Endothelial cell of umbilical vein (primary cell): ENCODE measurements around the gene DHRS7B. TPM values are rescaled to one million over a fixed set of nuclear protein-coding genes. Genes with fewer than 3 reads are reported as not detected.

Source experiments
- BruUV-seq: library from RNA; stranded (reverse); fragments of 400-500 nt; replicated peaks from 2 replicates; lab custom pipeline; 2021; lab: Mats Ljungman, UMichigan
- CTCF ChIA-PET: fragments of 300-600, 350-600 bp; sonication (Branson Sonifier 250); formaldehyde crosslinking; loops from one replicate; lab custom pipeline; 2021; ENCODE audit warnings: antibody characterized with exemption, inconsistent platforms; lab: Charles Lee
- POLR2A ChIA-PET: fragments of 300-600, 350-600 bp; sonication (Branson Sonifier 250); formaldehyde crosslinking; loops from one replicate; lab custom pipeline; 2021; ENCODE audit warnings: antibody characterized with exemption, inconsistent platforms; lab: Charles Lee
- DNase-seq: peaks from one replicate; pipeline ENCODE4 v3.0.0-alpha.2; 2011; ENCODE audit warnings: low read depth, low spot score
- FAIRE-seq: peaks from 2 replicates; lab custom pipeline; 2011; peaks lifted over from hg19 to GRCh38; lab: Jason Lieb, UNC
- H2AFZ ChIP-seq: 2 replicates; pipeline ENCODE4 v1.6.0; 2012; ENCODE audit warnings: low read depth, low read length, control low read depth, inconsistent platforms
- H3K27ac ChIP-seq: 2 replicates; pipeline ENCODE4 v1.5.1; 2011; ENCODE audit warnings: low read depth, mild to moderate bottlenecking, control low read depth, low read length, moderate library complexity; ENCODE audit not compliant: insufficient read depth
- H3K27me3 ChIP-seq, 2 experiments: 2 replicates each; pipeline versions ENCODE4 v1.6.0 to v1.6.1; 2011; ENCODE audit warnings: low read length in 2 of 2, mixed read lengths in 1 of 2; ENCODE audit not compliant: control insufficient read depth in 2 of 2, insufficient read depth in 2 of 2
- H3K36me3 ChIP-seq, 2 experiments: 2 replicates in 1 of 2; 3 replicates in 1 of 2; pipeline ENCODE4 v1.5.1; 2011; ENCODE audit warnings: low read length in 2 of 2, mild to moderate bottlenecking in 1 of 2, moderate library complexity in 1 of 2; ENCODE audit not compliant: control insufficient read depth in 2 of 2, insufficient read depth in 2 of 2; ENCODE audit errors: extremely low read depth in 1 of 2
- H3K4me1 ChIP-seq: 3 replicates; pipeline ENCODE4 v1.5.1; 2011; ENCODE audit warnings: mild to moderate bottlenecking, low read length; ENCODE audit not compliant: control insufficient read depth, insufficient read depth; ENCODE audit errors: extremely low read depth
- H3K4me2 ChIP-seq: 2 replicates; pipeline ENCODE4 v1.6.1; 2011; ENCODE audit warnings: low read length, control low read depth, mixed read lengths; ENCODE audit not compliant: insufficient read depth
- H3K4me3 ChIP-seq, 3 experiments: fragments of 200-600 bp in 1 of 3; sonication (generic), shearing (Covaris generic) in 1 of 3; replicated peaks in 1 of 3; 2 replicates each; pipeline ENCODE4 v1.5.1; 2011 to 2016; ENCODE audit warnings: control low read depth in 3 of 3, low read length in 3 of 3, mild to moderate bottlenecking in 2 of 3, inconsistent platforms in 1 of 3, low read depth in 1 of 3, moderate library complexity in 1 of 3; ENCODE audit not compliant: insufficient read depth in 1 of 3
- H3K79me2 ChIP-seq: 2 replicates; pipeline ENCODE4 v1.6.0; 2012; ENCODE audit warnings: low read length, inconsistent platforms; ENCODE audit not compliant: control insufficient read depth, insufficient read depth
- H3K9ac ChIP-seq: replicated peaks from 2 replicates; pipeline ENCODE3; 2011; ENCODE audit warnings: low read length, control low read depth; ENCODE audit not compliant: insufficient read depth; ENCODE audit errors: extremely low read depth
- H3K9me1 ChIP-seq: replicated peaks from 3 replicates; pipeline ENCODE4 v1.6.0; 2011; ENCODE audit warnings: mild to moderate bottlenecking, low read length; ENCODE audit not compliant: control insufficient read depth, insufficient read depth; ENCODE audit errors: extremely low read depth
- H3K9me3 ChIP-seq: replicated peaks from 2 replicates; pipeline ENCODE4 v1.5.1; 2012; ENCODE audit warnings: low read length, inconsistent platforms; ENCODE audit not compliant: control insufficient read depth, insufficient read depth
- H4K20me1 ChIP-seq: replicated peaks from 2 replicates; pipeline ENCODE3; 2011; ENCODE audit warnings: mild to moderate bottlenecking, low read length; ENCODE audit not compliant: control insufficient read depth, insufficient read depth; ENCODE audit errors: extremely low read depth
- CTCF ChIP-seq, 2 donors: IDR thresholded peaks; 1 replicate in 1 of 2; 2 replicates in 1 of 2; pipeline ENCODE4 v1.5.1; 2011; ENCODE audit warnings: low read length in 2 of 2, mild to moderate bottlenecking in 2 of 2, moderate library complexity in 2 of 2, control low read depth in 1 of 2, inconsistent platforms in 1 of 2, low read depth in 1 of 2; ENCODE audit not compliant: insufficient read depth in 1 of 2; ENCODE audit errors: extremely low read depth in 1 of 2
- EZH2 ChIP-seq: IDR thresholded peaks from 2 replicates; pipeline ENCODE4 v1.6.1; 2012; ENCODE audit warnings: borderline replicate concordance, low read depth, mild to moderate bottlenecking, moderate library complexity, low read length, inconsistent platforms; ENCODE audit not compliant: severe bottlenecking
- FOS ChIP-seq: IDR thresholded peaks from 2 replicates; pipeline ENCODE4 v1.6.1; 2011; ENCODE audit warnings: mild to moderate bottlenecking, low read length, moderate library complexity, borderline replicate concordance; ENCODE audit not compliant: insufficient read depth
- GATA2 ChIP-seq: IDR thresholded peaks from 2 replicates; pipeline ENCODE4 v1.7.0; 2011; ENCODE audit warnings: low read depth, mild to moderate bottlenecking, moderate library complexity, mixed read lengths, low read length; ENCODE audit not compliant: insufficient read length, insufficient read depth
- JUN ChIP-seq: IDR thresholded peaks from 2 replicates; pipeline ENCODE4 v1.6.1; 2011; ENCODE audit warnings: borderline replicate concordance, low read depth; ENCODE audit not compliant: insufficient read length, insufficient read depth
- MAX ChIP-seq: IDR thresholded peaks from 2 replicates; pipeline ENCODE4 v1.6.1; 2011; ENCODE audit not compliant: insufficient read depth, insufficient read length
- MYC ChIP-seq: IDR thresholded peaks from one replicate; pipeline ENCODE4 v1.6.1; 2011; ENCODE audit warnings: mild to moderate bottlenecking, low read depth, low read length
- POLR2A ChIP-seq: IDR thresholded peaks from 2 replicates; pipeline ENCODE4 v1.6.1; 2012; ENCODE audit warnings: low read depth, mild to moderate bottlenecking, control low read depth, low read length
- POLR2AphosphoS5 ChIP-seq: IDR thresholded peaks from 2 replicates; pipeline ENCODE4 v1.6.1; 2012; ENCODE audit warnings: low read depth, mild to moderate bottlenecking, control low read depth, low read length, moderate library complexity; ENCODE audit not compliant: insufficient read depth
- dilution Hi-C: fragments of 300-500 bp; cut with MboI; formaldehyde crosslinking; loops from one replicate; pipeline ENCODE4 v1.15.0; 2019; ENCODE audit warnings: low sequenced_read_pairs; ENCODE audit not compliant: extremely low pct_ligation_motif_present
- intact Hi-C: fragments of 100-400 bp; cut with micrococcal nuclease; formaldehyde crosslinking; loops from one replicate; pipeline ENCODE4 v1.10.0; 2022
- polyA plus RNA-seq, 4 experiments: library from polyadenylated mRNA; depleted of rRNA in 3 of 4; stranded (reverse) in 3 of 4; unstranded in 1 of 4; fragments of >200 nt; gene quantifications; 2 replicates each; pipeline versions ENCODE4 v1.2.1 to v1.2.3, GENCODE V29; 2011 to 2012; ENCODE audit warnings: missing spikeins in 1 of 4
- total RNA-seq: library from RNA; stranded (reverse); gene quantifications from 2 replicates; pipeline ENCODE4 v1.2.3, GENCODE V29; 2021

Gene DHRS7B
- total and polyA plus RNA-seq, 2 donors (not counting 3 experiments of a cell fraction or from before 2014, with no cell fraction given): 14.0 to 28.1 TPM

GRCh38 chr17:21095735-21096134, 31.0 kb upstream of the DHRS7B start:
- peaks cover 0 to 2% of the 10 kb centered on the region in 2 experiments for H3K27me3 ChIP-seq
- H3K4me2 ChIP-seq: no peak overlapping the region
- BruUV-seq: no TSS peak
- H3K9me3 ChIP-seq: no peaks in the 10 kb centered on the region
- no peaks in the 10 kb centered on the region for H4K20me1 ChIP-seq
- FAIRE-seq: no peak
- DNase-seq: no peak
- H3K9me1 ChIP-seq: no peaks in the 10 kb centered on the region
- dilution Hi-C loops: no loop called here
- TF ChIP-seq EZH2 (no peak), MAX (no peak), POLR2A (no peak), JUN (no peak), GATA2 (no peak), FOS (no peak), MYC (no peak), CTCF (IDR thresholded peaks at IDR 0.05; ENCODE audit: extremely low read depth in 1 of 2, insufficient read depth in 1 of 2, low read depth in 1 of 2, low read length in 2 of 2) (no peak), POLR2AphosphoS5 (no peak)
- CTCF ChIA-PET: interaction anchor here (1.5 to 2.0 kb wide), 2 partner anchors 23 to 52 kb away, joined by 4 to 7 read pairs; no protein-coding TSS in a partner anchor
- no peak overlapping the region for H3K27ac ChIP-seq
- H3K79me2 ChIP-seq: no peaks in the 10 kb centered on the region
- H3K4me1 ChIP-seq: peaks cover 5% of the 10 kb centered on the region
- no peak overlapping the region for H3K9ac ChIP-seq
- POLR2A ChIA-PET: no interaction called here
- intact Hi-C loops: loop anchor here (10.0 kb wide), 1 partner anchor 291 kb away; no protein-coding TSS in a partner anchor
- no peaks in the 10 kb centered on the region for H3K36me3 ChIP-seq
- H2AFZ ChIP-seq: no peak overlapping the region
- H3K4me3 ChIP-seq: no peak overlapping the region
